Measurements from ENCODE around the gene PCDHGA1.

DNA sequence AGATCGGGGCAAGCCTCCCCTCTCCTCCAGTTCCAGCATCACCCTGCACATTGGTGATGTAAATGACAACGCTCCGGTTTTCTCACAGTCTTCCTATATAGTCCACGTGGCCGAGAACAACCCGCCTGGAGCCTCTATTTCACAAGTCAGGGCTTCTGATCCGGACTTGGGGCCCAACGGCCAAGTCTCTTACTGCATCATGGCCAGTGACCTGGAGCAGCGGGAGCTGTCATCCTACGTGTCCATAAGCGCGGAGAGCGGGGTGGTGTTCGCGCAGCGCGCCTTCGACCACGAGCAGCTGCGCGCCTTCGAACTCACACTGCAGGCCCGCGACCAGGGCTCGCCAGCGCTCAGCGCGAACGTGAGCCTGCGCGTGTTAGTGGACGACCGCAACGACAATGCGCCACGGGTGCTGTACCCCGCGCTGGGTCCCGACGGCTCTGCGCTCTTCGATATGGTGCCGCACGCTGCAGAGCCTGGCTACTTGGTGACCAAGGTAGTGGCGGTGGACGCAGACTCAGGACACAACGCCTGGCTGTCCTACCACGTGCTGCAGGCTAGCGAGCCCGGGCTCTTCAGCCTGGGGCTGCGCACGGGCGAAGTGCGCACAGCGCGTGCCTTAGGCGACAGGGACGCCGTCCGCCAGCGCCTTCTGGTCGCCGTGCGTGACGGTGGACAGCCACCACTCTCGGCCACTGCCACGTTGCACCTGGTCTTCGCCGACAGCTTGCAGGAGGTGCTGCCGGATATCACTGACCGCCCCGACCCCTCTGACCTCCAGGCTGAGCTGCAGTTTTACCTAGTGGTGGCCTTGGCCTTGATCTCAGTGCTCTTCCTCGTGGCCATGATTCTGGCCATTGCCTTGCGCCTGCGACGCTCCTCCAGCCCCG, 59.1 kb downstream of the PCDHGA1 start:
- TF ChIP-seq, protein P1, sequence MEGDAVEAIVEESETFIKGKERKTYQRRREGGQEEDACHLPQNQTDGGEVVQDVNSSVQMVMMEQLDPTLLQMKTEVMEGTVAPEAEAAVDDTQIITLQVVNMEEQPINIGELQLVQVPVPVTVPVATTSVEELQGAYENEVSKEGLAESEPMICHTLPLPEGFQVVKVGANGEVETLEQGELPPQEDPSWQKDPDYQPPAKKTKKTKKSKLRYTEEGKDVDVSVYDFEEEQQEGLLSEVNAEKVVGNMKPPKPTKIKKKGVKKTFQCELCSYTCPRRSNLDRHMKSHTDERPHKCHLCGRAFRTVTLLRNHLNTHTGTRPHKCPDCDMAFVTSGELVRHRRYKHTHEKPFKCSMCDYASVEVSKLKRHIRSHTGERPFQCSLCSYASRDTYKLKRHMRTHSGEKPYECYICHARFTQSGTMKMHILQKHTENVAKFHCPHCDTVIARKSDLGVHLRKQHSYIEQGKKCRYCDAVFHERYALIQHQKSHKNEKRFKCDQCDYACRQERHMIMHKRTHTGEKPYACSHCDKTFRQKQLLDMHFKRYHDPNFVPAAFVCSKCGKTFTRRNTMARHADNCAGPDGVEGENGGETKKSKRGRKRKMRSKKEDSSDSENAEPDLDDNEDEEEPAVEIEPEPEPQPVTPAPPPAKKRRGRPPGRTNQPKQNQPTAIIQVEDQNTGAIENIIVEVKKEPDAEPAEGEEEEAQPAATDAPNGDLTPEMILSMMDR (conservative IDR thresholded peaks at IDR 0.05; ENCODE audit: low read depth, low read length): no peak
- no peak for TF ChIP-seq EZH2 (IDR thresholded peaks at IDR 0.05; ENCODE audit: borderline replicate concordance, low read depth, low read length, poor library complexity, severe bottlenecking)

Data from A673 (cell line).